GM13977 (cell line): Measurements from ENCODE around the gene PPP1R9A.

Experiments
- DNase-seq: peaks from one replicate; pipeline ENCODE4 v3.0.0; 2012; ENCODE audit warnings: low spot score
- in situ Hi-C: fragments of 300-500 bp; cut with MboI; formaldehyde crosslinking; loops from one replicate; pipeline ENCODE4 v1.12.0; 2022; ENCODE audit warnings: low sequenced_read_pairs, low pct_unique_long_range_greater_than_20kb, mixed read lengths, inconsistent platforms; ENCODE audit not compliant: unreplicated experiment
- TF ChIP-seq, protein P1 (sequence below): IDR thresholded peaks from 2 replicates; pipeline ENCODE4 v1.5.1; 2012; ENCODE audit warnings: mild to moderate bottlenecking, control low read depth; ENCODE audit not compliant: insufficient read depth; ENCODE audit errors: extremely low read depth, missing control alignments

PPP1R9A gene

DNA sequence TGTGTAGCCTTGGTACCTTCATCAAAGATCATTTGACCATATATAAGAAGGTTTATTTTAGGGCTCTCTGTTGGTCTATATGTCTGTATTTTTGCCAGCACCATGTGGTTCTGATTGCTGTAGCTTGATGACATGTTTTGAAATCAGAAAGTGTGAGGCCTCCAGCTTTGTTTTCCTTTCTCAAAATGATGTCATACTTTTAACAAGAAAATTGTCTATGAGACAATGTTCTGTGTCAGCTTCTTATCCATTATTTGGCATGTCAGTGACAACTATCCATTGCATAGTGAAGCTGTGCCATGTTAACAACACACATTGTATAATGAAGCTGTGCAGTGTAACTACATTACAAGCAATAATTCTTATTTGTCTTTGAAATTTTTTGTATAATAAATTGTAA lies 9.1 kb upstream of the PPP1R9A start:
- TF ChIP-seq, protein P1, sequence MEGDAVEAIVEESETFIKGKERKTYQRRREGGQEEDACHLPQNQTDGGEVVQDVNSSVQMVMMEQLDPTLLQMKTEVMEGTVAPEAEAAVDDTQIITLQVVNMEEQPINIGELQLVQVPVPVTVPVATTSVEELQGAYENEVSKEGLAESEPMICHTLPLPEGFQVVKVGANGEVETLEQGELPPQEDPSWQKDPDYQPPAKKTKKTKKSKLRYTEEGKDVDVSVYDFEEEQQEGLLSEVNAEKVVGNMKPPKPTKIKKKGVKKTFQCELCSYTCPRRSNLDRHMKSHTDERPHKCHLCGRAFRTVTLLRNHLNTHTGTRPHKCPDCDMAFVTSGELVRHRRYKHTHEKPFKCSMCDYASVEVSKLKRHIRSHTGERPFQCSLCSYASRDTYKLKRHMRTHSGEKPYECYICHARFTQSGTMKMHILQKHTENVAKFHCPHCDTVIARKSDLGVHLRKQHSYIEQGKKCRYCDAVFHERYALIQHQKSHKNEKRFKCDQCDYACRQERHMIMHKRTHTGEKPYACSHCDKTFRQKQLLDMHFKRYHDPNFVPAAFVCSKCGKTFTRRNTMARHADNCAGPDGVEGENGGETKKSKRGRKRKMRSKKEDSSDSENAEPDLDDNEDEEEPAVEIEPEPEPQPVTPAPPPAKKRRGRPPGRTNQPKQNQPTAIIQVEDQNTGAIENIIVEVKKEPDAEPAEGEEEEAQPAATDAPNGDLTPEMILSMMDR, result no peak
- no peak for DNase-seq
- in situ Hi-C loops, result no loop called here

DNA sequence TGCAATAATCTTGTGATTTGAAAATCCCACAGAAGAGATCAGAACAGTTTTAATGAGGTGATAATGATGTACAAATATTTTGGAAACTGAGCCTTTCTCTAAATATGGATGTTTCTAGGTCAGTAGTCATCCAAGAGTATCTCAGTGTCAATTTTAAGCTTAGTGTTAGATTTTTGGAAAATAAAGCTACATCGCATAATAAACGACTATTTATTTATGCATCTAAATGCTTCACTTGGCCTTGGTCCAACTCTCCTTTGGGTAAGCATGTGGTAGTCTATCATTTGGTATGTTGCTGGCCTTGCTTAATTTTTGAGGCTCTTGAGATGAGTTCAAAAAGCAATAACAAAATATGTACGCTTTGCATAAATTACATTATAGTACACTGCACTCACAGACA lies 5.4 kb upstream of the PPP1R9A start:
- DNase-seq, result no peak
- TF ChIP-seq, protein P1, result no peak
- in situ Hi-C loops, result no loop called here

DNA sequence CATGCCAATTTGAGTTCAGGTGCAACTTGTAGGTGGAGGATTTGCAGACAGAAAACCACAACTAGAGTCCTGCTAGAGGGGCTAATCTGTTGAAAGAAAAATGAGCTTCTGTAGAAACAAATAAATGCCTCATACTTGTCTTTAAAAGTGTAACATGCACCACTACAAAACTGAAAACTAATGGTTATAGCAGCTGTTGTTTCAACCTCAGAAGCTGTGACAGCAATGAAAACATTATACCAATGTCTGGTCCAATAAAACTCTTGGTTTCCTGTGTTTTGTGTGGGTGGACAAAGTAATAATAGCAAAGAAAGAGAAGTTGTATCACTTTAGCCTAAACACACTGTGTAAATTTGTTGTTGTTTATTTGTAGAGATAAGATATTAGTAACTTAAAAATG lies 3.4 kb upstream of the PPP1R9A start:
- TF ChIP-seq, protein P1, result no peak
- in situ Hi-C loops, result no loop called here
- DNase-seq, result no peak

DNA sequence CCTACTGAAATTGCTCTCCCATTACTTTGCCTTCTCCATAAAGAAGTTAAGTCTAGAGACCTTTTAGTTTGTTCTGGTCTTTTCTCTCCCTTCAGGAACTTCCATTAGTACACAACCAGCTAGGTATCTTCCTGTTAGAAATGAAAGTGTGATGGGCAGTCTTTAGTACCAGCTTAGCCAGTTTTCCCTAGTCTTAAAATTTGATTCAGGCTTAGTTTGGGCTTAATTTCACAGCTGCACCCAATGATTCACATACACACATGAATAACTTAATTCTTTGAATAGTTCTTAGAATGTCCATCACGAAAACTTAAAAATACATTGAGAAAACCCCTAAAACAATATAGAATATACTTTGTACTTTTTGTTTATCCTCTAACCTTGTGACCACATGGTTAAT lies 2.4 kb upstream of the PPP1R9A start:
- no peak for DNase-seq
- in situ Hi-C loops, result no loop called here
- TF ChIP-seq, protein P1, result no peak

DNA sequence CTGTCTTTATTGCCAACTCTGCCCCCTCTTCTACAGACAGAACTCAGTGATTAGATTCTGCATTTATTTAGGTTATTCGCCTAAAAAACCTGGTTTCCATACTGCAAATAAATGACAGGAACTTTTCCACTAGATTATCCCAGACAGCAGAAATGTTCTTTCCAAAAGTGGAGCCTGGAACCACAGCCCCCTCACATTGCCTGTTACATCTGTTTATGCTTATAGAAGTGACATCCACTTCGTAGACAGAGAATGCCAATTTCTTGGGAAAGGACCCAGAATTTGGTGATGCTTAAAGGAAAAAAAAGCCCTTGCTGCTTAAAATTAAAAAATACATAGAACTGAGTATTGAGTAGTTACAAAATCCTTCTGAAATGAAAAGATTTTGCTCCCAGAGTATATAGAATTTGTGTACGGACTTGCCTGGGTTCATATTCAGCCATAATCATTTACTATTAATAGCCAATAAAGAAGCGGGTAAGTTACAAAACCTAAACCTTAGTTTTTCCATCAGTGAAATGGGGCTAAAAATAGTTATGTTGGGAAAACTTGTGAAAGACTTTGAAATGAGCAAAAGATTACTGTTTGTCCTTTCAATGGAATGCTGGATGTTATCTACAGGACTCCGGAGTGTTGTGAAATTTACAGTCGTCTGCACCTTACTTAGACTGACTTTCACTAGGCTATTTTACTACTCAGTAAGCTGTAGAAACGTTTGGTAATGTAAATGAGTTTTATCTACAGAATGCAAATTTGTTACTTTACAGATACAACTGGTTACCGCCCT lies 1.1 kb upstream of the PPP1R9A start:
- in situ Hi-C loops, result no loop called here
- no peak for DNase-seq
- TF ChIP-seq, protein P1, result no peak

DNA sequence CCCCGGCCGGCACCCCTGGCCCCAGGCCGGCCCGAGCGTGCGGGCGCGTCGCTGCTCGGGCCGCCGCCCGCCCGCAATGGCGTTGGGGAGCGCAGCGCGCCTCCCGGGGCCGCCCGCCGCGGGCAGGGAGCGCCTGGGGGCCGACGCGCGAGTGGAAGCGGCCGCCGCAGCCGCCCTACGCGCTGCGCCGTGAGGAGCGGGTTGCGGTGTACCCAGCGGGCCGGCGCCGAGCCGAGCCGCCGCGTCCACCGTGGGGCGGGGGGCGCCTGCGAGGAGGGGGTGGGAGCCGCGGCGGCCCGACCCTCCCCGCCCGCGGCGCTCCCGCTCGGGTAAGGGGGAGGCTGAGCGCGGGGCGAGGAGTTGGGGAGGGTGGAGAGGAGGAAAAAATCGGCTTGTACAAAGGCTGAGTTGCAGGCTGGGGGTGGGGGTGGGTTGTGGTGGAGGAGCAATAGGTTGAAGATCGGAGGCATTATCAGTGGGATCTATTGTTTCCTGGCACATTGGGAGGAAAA lies 473 bp downstream of the PPP1R9A start:
- in situ Hi-C loops, result no loop called here
- DNase-seq, result peak; percentile 29
- TF ChIP-seq, protein P1, result no peak
